Small intestine (tissue), 7 donors: ENCODE measurements around the gene CA6. TPM values are rescaled to one million over a fixed set of nuclear protein-coding genes. Genes with fewer than 3 reads are reported as not detected.

ENCODE experiments used
- DNase-seq, 2 donors: peaks; one replicate each; pipeline versions ENCODE4 v3.0.0 to v3.0.0-alpha.2; 2013
- FAIRE-seq: peaks from 2 replicates; lab custom pipeline; 2012; peaks lifted over from hg19 to GRCh38; lab: Jason Lieb, UNC
- H3K27ac ChIP-seq, 3 donors: one replicate each; pipeline ENCODE4 v1.5.1; 2013; ENCODE audit warnings: low read length in 2 of 3, mild to moderate bottlenecking in 2 of 3, control low read depth in 1 of 3, inconsistent platforms in 1 of 3, low read depth in 1 of 3, moderate library complexity in 1 of 3
- H3K27me3 ChIP-seq, 3 donors: one replicate each; pipeline ENCODE4 v1.6.1; 2013; ENCODE audit warnings: low read length in 3 of 3, inconsistent platforms in 1 of 3; ENCODE audit not compliant: control insufficient read depth in 3 of 3, insufficient read depth in 3 of 3
- H3K36me3 ChIP-seq, 3 donors: one replicate each; pipeline ENCODE4 v1.6.1; 2013; ENCODE audit warnings: low read length in 3 of 3, inconsistent platforms in 1 of 3, low read depth in 1 of 3, mild to moderate bottlenecking in 1 of 3, moderate library complexity in 1 of 3; ENCODE audit not compliant: control insufficient read depth in 3 of 3, insufficient read depth in 2 of 3
- H3K4me1 ChIP-seq, 3 donors: one replicate each; pipeline ENCODE4 v1.6.1; 2013; ENCODE audit warnings: low read length in 2 of 3, inconsistent platforms in 1 of 3, low read depth in 1 of 3, mild to moderate bottlenecking in 1 of 3, moderate library complexity in 1 of 3; ENCODE audit not compliant: control insufficient read depth in 3 of 3, insufficient read depth in 2 of 3
- H3K4me3 ChIP-seq, 3 donors: one replicate each; pipeline ENCODE4 v1.5.1; 2013; ENCODE audit warnings: low read length in 3 of 3, control low read depth in 1 of 3, inconsistent platforms in 1 of 3, low read depth in 1 of 3, mild to moderate bottlenecking in 1 of 3, moderate library complexity in 1 of 3
- H3K9me3 ChIP-seq, 2 donors: one replicate each; pipeline ENCODE4 v1.6.1; 2013; ENCODE audit warnings: low read depth in 1 of 2, low read length in 1 of 2; ENCODE audit not compliant: control insufficient read depth in 2 of 2, insufficient read depth in 1 of 2
- WGBS, 3 donors: extraction: QIAGEN DNeasy Blood & Tissue Kit; methylation state at CpG; one replicate each; pipeline ENCODE4 v1.1.7; 2013; 5-methylcytosine and 5-hydroxymethylcytosine counted together
- polyA plus RNA-seq, 4 donors: library from polyadenylated mRNA; stranded (reverse) in 3 of 4; unstranded in 1 of 4; fragments of 200-250 nt in 3 of 4; fragments of 120-200 nt in 1 of 4; gene quantifications; one replicate each; pipeline versions ENCODE4 v1.2.1 to v1.2.3, GENCODE V29; 2013
- donor health status: healthy with polysubstance abuse.
- donor health status: control.
- donor health status: control.
- donor health status: Bipolar disorder and iron deficiency.
- donor health status: healthy.

CA6 gene
- polyA plus RNA-seq, 4 donors = not detected

GRCh38 chr1:9008236-9008635 is 62.6 kb downstream of the CA6 start:
- peaks cover 0 to 58% (median 0%) of the 10 kb centered on the region in 3 donors for H3K36me3 ChIP-seq
- no peak for DNase-seq
- H3K9me3 ChIP-seq = no peaks in the 10 kb centered on the region
- peaks cover 0 to 7% (median 0%) of the 10 kb centered on the region in 3 donors for H3K4me1 ChIP-seq
- WGBS, 3 donors = 78 to 93% (median 83%) methylated on average over 9 to 10 of the region's 10 CpGs
- no peaks in the 10 kb centered on the region for H3K27me3 ChIP-seq
- FAIRE-seq = no peak
- H3K27ac ChIP-seq = peak overlapping the region in 1 of 3 donors; percentile 48
- no peak overlapping the region for H3K4me3 ChIP-seq

- H3K27me3 ChIP-seq = no peaks in the 10 kb centered on the region
- WGBS, 3 donors = 51 to 60% (median 59%) methylated on average over 21 of the region's 21 CpGs
- FAIRE-seq (no peak), DNase-seq (peak in 1 of 2 donors; percentile 45)
- peaks cover 0 to 63% (median 0%) of the 10 kb centered on the region in 3 donors for H3K36me3 ChIP-seq
- no peak overlapping the region for H3K4me3 ChIP-seq
- H3K27ac ChIP-seq = no peak overlapping the region
- no peaks in the 10 kb centered on the region for H3K9me3 ChIP-seq
- H3K4me1 ChIP-seq = peaks cover 0 to 7% (median 0%) of the 10 kb centered on the region in 3 donors
These were observed 64.0 kb downstream of the CA6 start for GRCh38 chr1:9009438-9010370.

- DNase-seq (no peak), FAIRE-seq (no peak)
- H3K9me3 ChIP-seq = no peaks in the 10 kb centered on the region
- H3K4me1 ChIP-seq = peaks cover 0 to 4% (median 0%) of the 10 kb centered on the region in 3 donors
- no peaks in the 10 kb centered on the region for H3K27me3 ChIP-seq
- peaks cover 0 to 69% (median 0%) of the 10 kb centered on the region in 3 donors for H3K36me3 ChIP-seq
- no peak overlapping the region for H3K27ac ChIP-seq
- H3K4me3 ChIP-seq = no peak overlapping the region
- 68 to 74% (median 69%) methylated on average over 8 of the region's 8 CpGs for WGBS, 3 donors
These were observed 65.2 kb downstream of the CA6 start for GRCh38 chr1:9010781-9011323.

GRCh38 chr1:9013819-9014218 is 68.2 kb downstream of the CA6 start:
- DNase-seq = no peak
- WGBS, 3 donors = 60 to 76% (median 64%) methylated on average over 8 of the region's 8 CpGs
- FAIRE-seq = no peak
- Histone ChIP-seq H3K27me3 (no peaks in the 10 kb centered on the region), H3K4me3 (no peak overlapping the region), H3K4me1 (peaks cover 0 to 4% (median 0%) of the 10 kb centered on the region in 3 donors), H3K9me3 (no peaks in the 10 kb centered on the region), H3K36me3 (peaks cover 0 to 74% (median 0%) of the 10 kb centered on the region in 3 donors), H3K27ac (no peak overlapping the region)

GRCh38 chr1:9014475-9015375 is 69.1 kb downstream of the CA6 start:
- Histone ChIP-seq H3K27me3 (no peaks in the 10 kb centered on the region), H3K4me3 (no peak overlapping the region), H3K27ac (no peak overlapping the region), H3K9me3 (no peaks in the 10 kb centered on the region), H3K4me1 (peaks cover 0 to 4% (median 0%) of the 10 kb centered on the region in 3 donors), H3K36me3 (peaks cover 0 to 78% (median 0%) of the 10 kb centered on the region in 3 donors)
- no peak for FAIRE-seq
- 91 to 95% (median 93%) methylated on average over 35 to 36 of the region's 36 CpGs for WGBS, 3 donors
- no peak for DNase-seq

GRCh38 chr1:9016455-9016854 is 70.8 kb downstream of the CA6 start:
- Histone ChIP-seq H3K4me1 (peaks cover 0 to 7% (median 0%) of the 10 kb centered on the region in 3 donors), H3K27ac (no peak overlapping the region), H3K36me3 (peaks cover 0 to 71% (median 0%) of the 10 kb centered on the region in 3 donors), H3K27me3 (no peaks in the 10 kb centered on the region), H3K4me3 (no peak overlapping the region), H3K9me3 (no peaks in the 10 kb centered on the region)
- FAIRE-seq = no peak
- 77 to 90% (median 77%) methylated on average over 5 of the region's 5 CpGs for WGBS, 3 donors
- DNase-seq = no peak

- Histone ChIP-seq H3K4me1 (peaks cover 0 to 21% (median 0%) of the 10 kb centered on the region in 3 donors), H3K9me3 (no peaks in the 10 kb centered on the region), H3K36me3 (peaks cover 0 to 64% (median 0%) of the 10 kb centered on the region in 3 donors), H3K27ac (no peak overlapping the region), H3K4me3 (no peak overlapping the region), H3K27me3 (no peaks in the 10 kb centered on the region)
- WGBS, 3 donors = 64 to 85% (median 78%) methylated on average over 12 to 13 of the region's 13 CpGs
- FAIRE-seq (no peak), DNase-seq (no peak)
These were observed 72.7 kb downstream of the CA6 start for GRCh38 chr1:9018333-9018732.

GRCh38 chr1:9019896-9020295 is 74.2 kb downstream of the CA6 start:
- Histone ChIP-seq H3K4me1 (peaks cover 0 to 36% (median 3%) of the 10 kb centered on the region in 3 donors), H3K9me3 (no peaks in the 10 kb centered on the region), H3K27me3 (no peaks in the 10 kb centered on the region), H3K36me3 (peaks cover 0 to 49% (median 0%) of the 10 kb centered on the region in 3 donors), H3K4me3 (no peak overlapping the region), H3K27ac (no peak overlapping the region)
- FAIRE-seq = no peak
- WGBS, 3 donors = 28 to 50% (median 42%) methylated on average over 4 of the region's 4 CpGs
- DNase-seq = no peak
